HL-60 (cell line): Measurements from ENCODE around the gene SPINDOC.

ENCODE experiments used
- DNase-seq, 2 experiments: peaks; one replicate each; pipeline ENCODE4 v3.0.0-alpha.2; 2010 to 2020; ENCODE audit warnings: low read depth in 1 of 2, low spot score in 1 of 2
- H3K27ac ChIP-seq: fragments of 250-450 bp; sonication (Bioruptor Pico); replicated peaks from 2 replicates; pipeline ENCODE4 v1.5.1; 2020; ENCODE audit warnings: mild to moderate bottlenecking, moderate library complexity
- H3K27me3 ChIP-seq: fragments of 250-450 bp; sonication (Bioruptor Pico); 2 replicates; pipeline ENCODE4 v1.5.1; 2021; ENCODE audit warnings: mild to moderate bottlenecking, moderate library complexity; ENCODE audit not compliant: insufficient read depth, poor library complexity, severe bottlenecking
- H3K4me3 ChIP-seq: replicated peaks from 2 replicates; pipeline ENCODE4 v1.5.1; 2011; ENCODE audit warnings: mild to moderate bottlenecking, control low read depth, low read length; ENCODE audit not compliant: insufficient read depth
- GABPA ChIP-seq: IDR thresholded peaks from 2 replicates; pipeline ENCODE4 v1.6.1; 2012; ENCODE audit warnings: low read depth
- POLR2AphosphoS5 ChIP-seq: IDR thresholded peaks from 2 replicates; pipeline ENCODE4 v1.6.1; 2012; ENCODE audit warnings: low read depth
- SPI1 ChIP-seq: IDR thresholded peaks from 2 replicates; pipeline ENCODE4 v1.6.1; 2012; ENCODE audit warnings: low read depth, mild to moderate bottlenecking, borderline replicate concordance
- TF ChIP-seq, protein P1 (sequence below): IDR thresholded peaks from 2 replicates; pipeline ENCODE4 v1.6.1; 2012; ENCODE audit warnings: low read depth; ENCODE audit not compliant: insufficient replicate concordance
- TF ChIP-seq, protein P2 (sequence below): IDR thresholded peaks from one replicate; pipeline ENCODE4 v1.5.1; 2011; ENCODE audit warnings: low read length, control low read depth, inconsistent platforms; ENCODE audit not compliant: insufficient read depth

SPINDOC gene

DNA sequence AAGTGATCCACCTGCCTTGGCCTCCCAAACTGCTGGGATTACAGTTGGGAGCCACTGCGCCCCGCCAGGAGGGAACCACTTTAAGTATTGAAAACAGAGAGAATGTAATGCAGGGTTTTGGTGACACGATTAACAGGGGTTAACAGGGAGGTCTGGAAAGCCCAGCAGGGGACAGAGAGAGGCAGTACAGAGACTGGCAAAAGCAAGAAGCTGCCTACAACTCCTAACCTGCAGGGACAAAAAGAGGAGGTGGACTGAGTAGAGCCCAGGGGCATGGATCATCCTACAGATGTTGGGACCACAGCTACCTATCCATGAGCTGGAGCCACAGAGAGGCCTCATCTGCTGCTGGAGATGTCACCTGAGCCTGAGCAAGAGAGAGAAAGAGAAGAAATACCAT lies 1.7 kb upstream of the SPINDOC start:
- TF ChIP-seq, protein P1, sequence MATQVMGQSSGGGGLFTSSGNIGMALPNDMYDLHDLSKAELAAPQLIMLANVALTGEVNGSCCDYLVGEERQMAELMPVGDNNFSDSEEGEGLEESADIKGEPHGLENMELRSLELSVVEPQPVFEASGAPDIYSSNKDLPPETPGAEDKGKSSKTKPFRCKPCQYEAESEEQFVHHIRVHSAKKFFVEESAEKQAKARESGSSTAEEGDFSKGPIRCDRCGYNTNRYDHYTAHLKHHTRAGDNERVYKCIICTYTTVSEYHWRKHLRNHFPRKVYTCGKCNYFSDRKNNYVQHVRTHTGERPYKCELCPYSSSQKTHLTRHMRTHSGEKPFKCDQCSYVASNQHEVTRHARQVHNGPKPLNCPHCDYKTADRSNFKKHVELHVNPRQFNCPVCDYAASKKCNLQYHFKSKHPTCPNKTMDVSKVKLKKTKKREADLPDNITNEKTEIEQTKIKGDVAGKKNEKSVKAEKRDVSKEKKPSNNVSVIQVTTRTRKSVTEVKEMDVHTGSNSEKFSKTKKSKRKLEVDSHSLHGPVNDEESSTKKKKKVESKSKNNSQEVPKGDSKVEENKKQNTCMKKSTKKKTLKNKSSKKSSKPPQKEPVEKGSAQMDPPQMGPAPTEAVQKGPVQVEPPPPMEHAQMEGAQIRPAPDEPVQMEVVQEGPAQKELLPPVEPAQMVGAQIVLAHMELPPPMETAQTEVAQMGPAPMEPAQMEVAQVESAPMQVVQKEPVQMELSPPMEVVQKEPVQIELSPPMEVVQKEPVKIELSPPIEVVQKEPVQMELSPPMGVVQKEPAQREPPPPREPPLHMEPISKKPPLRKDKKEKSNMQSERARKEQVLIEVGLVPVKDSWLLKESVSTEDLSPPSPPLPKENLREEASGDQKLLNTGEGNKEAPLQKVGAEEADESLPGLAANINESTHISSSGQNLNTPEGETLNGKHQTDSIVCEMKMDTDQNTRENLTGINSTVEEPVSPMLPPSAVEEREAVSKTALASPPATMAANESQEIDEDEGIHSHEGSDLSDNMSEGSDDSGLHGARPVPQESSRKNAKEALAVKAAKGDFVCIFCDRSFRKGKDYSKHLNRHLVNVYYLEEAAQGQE, result no peak
- TF ChIP-seq GABPA (no peak), POLR2AphosphoS5 (no peak), SPI1 (no peak)
- TF ChIP-seq, protein P2, sequence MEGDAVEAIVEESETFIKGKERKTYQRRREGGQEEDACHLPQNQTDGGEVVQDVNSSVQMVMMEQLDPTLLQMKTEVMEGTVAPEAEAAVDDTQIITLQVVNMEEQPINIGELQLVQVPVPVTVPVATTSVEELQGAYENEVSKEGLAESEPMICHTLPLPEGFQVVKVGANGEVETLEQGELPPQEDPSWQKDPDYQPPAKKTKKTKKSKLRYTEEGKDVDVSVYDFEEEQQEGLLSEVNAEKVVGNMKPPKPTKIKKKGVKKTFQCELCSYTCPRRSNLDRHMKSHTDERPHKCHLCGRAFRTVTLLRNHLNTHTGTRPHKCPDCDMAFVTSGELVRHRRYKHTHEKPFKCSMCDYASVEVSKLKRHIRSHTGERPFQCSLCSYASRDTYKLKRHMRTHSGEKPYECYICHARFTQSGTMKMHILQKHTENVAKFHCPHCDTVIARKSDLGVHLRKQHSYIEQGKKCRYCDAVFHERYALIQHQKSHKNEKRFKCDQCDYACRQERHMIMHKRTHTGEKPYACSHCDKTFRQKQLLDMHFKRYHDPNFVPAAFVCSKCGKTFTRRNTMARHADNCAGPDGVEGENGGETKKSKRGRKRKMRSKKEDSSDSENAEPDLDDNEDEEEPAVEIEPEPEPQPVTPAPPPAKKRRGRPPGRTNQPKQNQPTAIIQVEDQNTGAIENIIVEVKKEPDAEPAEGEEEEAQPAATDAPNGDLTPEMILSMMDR, result no peak
- DNase-seq, result no peak
- H3K27me3 ChIP-seq, result peaks cover 31% of the 10 kb centered on the region
- no peak overlapping the region for H3K27ac ChIP-seq
- H3K4me3 ChIP-seq, result no peak overlapping the region

DNA sequence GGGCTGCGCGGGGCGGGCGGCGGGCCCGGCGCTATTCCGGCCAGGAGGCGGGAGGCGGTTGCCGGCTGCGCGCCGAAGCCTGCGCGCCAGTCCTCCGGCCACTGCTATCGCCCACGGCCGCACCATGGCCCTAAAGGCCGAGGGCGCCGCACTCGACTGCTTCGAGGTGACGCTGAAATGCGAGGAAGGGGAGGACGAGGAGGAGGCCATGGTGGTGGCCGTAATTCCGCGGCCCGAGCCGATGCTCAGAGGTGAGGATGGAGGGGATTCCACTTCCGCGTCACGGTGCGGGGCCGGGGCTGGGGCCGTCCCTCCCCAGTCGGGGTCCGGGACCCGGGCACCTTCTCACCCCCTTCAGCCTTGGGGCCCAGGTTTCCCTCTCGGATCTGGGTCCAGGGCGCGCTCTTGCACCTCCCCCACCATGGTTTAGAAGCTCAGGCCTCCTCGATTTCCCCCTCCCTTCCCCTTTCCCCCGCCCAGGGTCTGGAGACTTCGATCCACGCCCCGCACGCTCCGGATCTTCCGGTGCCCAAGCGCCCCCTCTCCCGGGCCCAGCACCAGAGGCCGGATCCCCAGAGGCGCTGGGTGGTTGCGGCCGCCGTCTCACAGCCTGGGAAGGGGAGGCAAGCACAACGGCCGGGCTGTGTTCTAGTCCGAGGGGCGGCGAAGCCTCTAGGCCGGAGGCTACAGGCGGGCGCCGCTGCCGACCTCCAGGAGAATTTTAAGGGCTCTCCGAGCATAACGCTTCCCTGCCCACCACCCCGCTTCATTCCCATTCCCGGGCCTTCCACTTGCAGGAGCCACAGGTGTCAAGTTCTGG lies 517 bp downstream of the SPINDOC start:
- Histone ChIP-seq H3K27me3 (peaks cover 35% of the 10 kb centered on the region), H3K4me3 (peak overlapping the region; percentile 58), H3K27ac (no peak overlapping the region)
- TF ChIP-seq, protein P1, result no peak
- no peak for TF ChIP-seq SPI1
- TF ChIP-seq, protein P2, result no peak
- TF ChIP-seq GABPA, result no peak
- TF ChIP-seq POLR2AphosphoS5, result no peak
- no peak for DNase-seq

DNA sequence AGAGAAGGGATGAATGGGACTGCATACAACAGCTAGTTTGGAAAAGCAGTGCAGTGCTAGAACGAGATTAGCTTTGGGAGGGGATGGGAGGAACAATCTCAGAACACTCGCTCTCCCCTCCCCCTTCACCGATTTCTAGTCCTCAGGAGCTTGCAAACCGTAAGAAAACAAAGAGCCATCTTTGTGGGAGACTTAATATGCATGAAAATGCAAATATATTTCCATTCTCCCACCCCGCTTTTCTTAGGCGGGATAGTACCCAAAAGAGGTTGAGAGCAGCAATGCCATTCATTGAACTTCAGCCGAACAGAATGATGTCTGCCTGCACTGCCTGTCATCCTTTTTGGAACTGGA lies 1.1 kb downstream of the SPINDOC start:
- DNase-seq, result no peak

More for the DNA sequence above, 1.1 kb downstream of the SPINDOC start:
- peak overlapping the region; percentile 58; the same call in 1 of the 2 replicates for H3K4me3 ChIP-seq
- TF ChIP-seq, protein P1, result no peak
- TF ChIP-seq GABPA (no peak), SPI1 (no peak), POLR2AphosphoS5 (no peak)
- TF ChIP-seq, protein P2, result no peak
- peaks cover 35% of the 10 kb centered on the region for H3K27me3 ChIP-seq
- H3K27ac ChIP-seq, result no peak overlapping the region
